DMS53 treated with DMSO at 0.1 percent for 48 hours (cell line): ENCODE data around the gene NLRP7.

Experiments
- DNase-seq: peaks from one replicate; lab custom pipeline; 2025; ENCODE audit not compliant: unreplicated experiment; lab: John Stamatoyannopoulos, UW

NLRP7 gene

DNA sequence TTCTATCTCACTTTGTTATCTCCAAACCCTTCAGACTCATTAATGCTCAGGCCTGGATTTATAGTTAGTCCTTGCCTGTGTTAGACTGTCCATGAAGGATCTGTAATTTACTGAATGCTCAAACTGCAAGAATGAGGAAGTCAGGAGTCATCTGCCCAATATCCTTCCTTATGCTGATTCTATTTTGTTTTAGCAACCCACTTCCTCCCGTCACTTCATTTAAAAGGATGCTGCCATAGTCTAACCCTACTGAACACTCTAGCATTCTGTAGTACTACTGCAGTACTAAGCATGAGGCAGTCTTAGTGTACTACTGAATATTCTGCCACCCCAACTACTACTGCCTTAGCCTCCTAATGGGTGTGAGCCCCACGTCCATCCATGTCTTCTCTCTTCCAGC is 71.8 kb downstream of the NLRP7 start:
- no peak for DNase-seq

DNA sequence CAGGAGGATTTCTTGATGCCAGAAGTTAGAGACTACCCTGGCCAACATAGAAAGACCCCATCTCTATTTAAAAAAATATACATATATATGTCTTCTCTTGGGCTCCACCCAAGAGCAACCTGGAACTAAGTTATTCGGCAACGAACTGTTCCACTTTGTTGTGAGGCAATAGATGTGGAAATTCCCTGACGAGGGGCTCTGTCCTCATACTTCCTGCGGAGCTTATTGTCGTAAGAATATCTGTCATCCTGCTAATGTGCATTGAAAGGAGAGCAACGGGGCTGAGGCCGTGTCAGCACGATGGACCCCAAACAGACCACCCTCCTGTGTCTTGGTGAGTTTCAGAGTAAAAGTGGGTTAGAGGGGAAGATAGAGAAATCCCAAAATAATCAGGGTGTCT is 73.3 kb downstream of the NLRP7 start, which contains the start of gene FCAR:
TSS of gene FCAR (plus strand) at position 246 of the 400 bp plus-strand sequence. CDS start at position 301, 55 bp downstream.
- DNase-seq = no peak
